Measurements from ENCODE around the gene DLEC1. TPM values are rescaled to one million over a fixed set of nuclear protein-coding genes. Genes with fewer than 3 reads are reported as not detected.
"Not testable (repeated sequence)": the region's sequence is repeated elsewhere in the genome, so short reads cannot be mapped to it uniquely, and the experiment has no call there.

DLEC1 gene
- total and polyA plus RNA-seq, 11 donors, result 0.06 to 1.3 (median 0.16) TPM; not detected in 1

DNA sequence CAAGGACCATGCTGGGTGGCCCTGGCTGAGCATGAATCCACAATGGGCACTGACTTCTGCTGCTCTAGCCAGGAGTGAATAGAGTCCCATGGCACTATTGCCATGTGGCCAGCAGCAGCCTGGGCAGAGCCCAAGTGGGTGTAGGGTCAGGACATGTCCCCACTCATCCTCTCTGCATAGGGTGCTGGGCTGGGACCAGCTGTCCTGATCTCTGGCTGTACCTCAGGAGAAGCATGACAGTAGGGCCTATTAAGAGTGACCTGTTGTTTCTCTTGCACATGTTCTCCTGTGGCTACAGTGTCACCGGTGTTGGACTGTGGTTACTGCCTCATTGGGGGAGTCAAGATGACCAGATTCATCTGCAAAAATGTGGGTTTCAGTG, 46.9 kb downstream of the DLEC1 start:
- H3K27me3 ChIP-seq, result no peaks in the 10 kb centered on the region
- H3K9me3 ChIP-seq, result peaks cover 0 to 25% (median 0%) of the 10 kb centered on the region in 12 donors
- peaks cover 0 to 3% (median 0%) of the 10 kb centered on the region in 12 donors for H3K4me1 ChIP-seq
- ATAC-seq, result peak in 2 of 4 donors; percentile 47 to 50
- no peak overlapping the region for H3K27ac ChIP-seq
- H3K36me3 ChIP-seq, result no peaks in the 10 kb centered on the region
- DNase-seq, result peak in 1 of 5 donors; percentile 35
- H3K4me3 ChIP-seq, result no peak overlapping the region
- intact Hi-C loops (cut with DNase I), result no loop called here
- TF ChIP-seq, protein P1, sequence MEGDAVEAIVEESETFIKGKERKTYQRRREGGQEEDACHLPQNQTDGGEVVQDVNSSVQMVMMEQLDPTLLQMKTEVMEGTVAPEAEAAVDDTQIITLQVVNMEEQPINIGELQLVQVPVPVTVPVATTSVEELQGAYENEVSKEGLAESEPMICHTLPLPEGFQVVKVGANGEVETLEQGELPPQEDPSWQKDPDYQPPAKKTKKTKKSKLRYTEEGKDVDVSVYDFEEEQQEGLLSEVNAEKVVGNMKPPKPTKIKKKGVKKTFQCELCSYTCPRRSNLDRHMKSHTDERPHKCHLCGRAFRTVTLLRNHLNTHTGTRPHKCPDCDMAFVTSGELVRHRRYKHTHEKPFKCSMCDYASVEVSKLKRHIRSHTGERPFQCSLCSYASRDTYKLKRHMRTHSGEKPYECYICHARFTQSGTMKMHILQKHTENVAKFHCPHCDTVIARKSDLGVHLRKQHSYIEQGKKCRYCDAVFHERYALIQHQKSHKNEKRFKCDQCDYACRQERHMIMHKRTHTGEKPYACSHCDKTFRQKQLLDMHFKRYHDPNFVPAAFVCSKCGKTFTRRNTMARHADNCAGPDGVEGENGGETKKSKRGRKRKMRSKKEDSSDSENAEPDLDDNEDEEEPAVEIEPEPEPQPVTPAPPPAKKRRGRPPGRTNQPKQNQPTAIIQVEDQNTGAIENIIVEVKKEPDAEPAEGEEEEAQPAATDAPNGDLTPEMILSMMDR (IDR thresholded peaks at IDR 0.05), result no peak
- no peak for TF ChIP-seq POLR2A (IDR thresholded peaks at IDR 0.05)
- WGBS, 4 donors, result 82 to 92% (median 87%) methylated on average over 1 of the region's 1 CpG

DNA sequence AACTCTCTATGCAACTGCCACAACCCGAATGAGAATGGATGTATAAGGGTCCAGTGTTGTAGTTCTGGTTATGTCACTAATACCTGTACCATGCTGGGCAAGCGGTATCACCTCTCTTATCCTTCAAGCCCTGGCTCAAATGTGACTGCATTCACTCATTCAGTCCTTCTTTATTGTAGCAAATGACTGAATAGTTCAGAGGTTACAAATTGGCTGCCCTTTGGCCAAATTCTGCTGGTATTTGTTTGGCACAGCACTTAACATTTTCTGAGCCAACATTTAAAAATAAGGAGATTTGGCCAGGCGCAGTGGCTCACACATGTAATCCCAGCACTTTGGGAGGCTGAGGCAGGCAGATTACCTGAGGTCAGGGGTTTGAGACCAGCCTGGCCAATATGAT, 47.5 kb downstream of the DLEC1 start:
- ATAC-seq, result no peak
- WGBS, 4 donors, result 85 to 95% (median 93%) methylated on average over 3 of the region's 3 CpGs
- DNase-seq, result no peak
- intact Hi-C loops (cut with DNase I), result no loop called here
- Histone ChIP-seq H3K9me3 (peaks cover 0 to 25% (median 0%) of the 10 kb centered on the region in 12 donors), H3K36me3 (no peaks in the 10 kb centered on the region), H3K27ac (no peak overlapping the region), H3K4me3 (no peak overlapping the region), H3K4me1 (peaks cover 0 to 3% (median 0%) of the 10 kb centered on the region in 12 donors), H3K27me3 (no peaks in the 10 kb centered on the region)
- TF ChIP-seq, protein P1 (IDR thresholded peaks at IDR 0.05), result no peak
- TF ChIP-seq POLR2A (IDR thresholded peaks at IDR 0.05), result no peak

DNA sequence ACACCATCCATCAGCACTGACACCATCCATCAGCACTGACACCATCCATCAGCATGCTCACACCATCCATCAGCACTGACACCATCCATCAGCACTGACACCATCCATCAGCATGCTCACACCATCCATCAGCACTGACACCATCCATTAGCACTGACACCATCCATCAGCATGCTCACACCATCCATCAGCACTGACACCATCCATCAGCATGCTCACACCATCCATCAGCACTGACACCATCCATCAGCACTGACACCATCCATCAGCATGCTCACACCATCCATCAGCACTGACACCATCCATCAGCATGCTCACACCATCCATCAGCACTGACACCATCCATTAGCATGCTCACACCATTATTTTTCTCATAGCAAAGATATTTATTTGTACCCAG, 48.3 kb downstream of the DLEC1 start:
- H3K27ac ChIP-seq; ATAC-seq; H3K4me1 ChIP-seq; H3K36me3 ChIP-seq; H3K27me3 ChIP-seq; H3K4me3 ChIP-seq; DNase-seq; intact Hi-C loops (cut with DNase I): not testable (repeated sequence)
- peaks cover 0 to 25% (median 0%) of the 10 kb centered on the region in 12 donors for H3K9me3 ChIP-seq

DNA sequence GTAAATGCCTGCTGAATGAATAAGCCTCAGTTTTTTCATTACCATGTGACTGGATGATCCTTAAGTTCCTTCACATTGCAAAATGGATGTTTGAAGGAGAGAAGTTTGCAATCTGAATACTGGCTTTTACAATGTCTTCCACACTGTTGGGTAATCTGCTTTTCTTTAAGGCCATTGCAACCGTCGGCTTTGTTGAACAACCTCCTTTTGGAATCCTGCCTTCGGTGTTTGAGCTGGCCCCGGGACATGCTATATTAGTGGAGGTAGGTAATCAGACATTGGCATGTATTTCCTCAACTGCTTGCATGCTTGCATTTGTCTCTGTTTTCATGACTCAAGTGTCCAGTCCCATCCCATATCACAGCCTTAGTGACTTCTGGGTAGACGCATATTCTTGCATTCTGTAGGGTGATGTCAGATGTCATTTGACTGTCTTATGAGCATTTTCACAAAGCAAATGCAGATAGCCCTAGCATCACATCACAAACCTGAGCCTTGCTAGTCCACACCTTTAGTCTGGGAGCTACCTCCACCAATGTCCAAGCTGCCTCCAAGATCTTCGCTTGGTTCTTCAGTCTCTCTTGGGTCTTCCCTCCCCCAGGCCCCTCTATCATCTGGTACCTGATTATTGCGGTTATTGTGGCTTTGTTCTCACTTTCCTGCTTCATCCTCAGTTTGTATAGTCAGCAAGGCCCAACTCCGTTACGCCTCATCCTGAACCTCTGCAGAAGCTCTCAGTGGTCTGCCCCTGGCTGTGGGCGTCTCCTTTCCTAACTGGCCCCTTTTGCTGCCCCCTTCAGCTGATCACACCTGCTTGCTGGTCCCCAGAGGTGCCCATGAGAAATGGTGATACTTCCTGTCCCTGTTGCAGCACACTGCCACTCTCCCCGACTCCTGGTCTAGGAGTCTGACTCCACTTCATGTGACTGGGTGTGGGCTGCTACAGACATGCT, 49.4 kb downstream of the DLEC1 start:
- no peak for DNase-seq
- Histone ChIP-seq H3K9me3 (peaks cover 0 to 22% (median 0%) of the 10 kb centered on the region in 12 donors), H3K27me3 (no peaks in the 10 kb centered on the region), H3K4me3 (no peak overlapping the region), H3K36me3 (no peaks in the 10 kb centered on the region), H3K4me1 (peaks cover 0 to 3% (median 0%) of the 10 kb centered on the region in 12 donors), H3K27ac (no peak overlapping the region)
- TF ChIP-seq, protein P1 (IDR thresholded peaks at IDR 0.05), result no peak
- no peak for TF ChIP-seq POLR2A (IDR thresholded peaks at IDR 0.05)
- intact Hi-C loops (cut with DNase I), result no loop called here
- peak in 1 of 4 donors; percentile 12 for ATAC-seq
- WGBS, 4 donors, result 90 to 95% (median 92%) methylated on average over 11 of the region's 11 CpGs
